ENCODE measurements around the gene SARDH.

DNA sequence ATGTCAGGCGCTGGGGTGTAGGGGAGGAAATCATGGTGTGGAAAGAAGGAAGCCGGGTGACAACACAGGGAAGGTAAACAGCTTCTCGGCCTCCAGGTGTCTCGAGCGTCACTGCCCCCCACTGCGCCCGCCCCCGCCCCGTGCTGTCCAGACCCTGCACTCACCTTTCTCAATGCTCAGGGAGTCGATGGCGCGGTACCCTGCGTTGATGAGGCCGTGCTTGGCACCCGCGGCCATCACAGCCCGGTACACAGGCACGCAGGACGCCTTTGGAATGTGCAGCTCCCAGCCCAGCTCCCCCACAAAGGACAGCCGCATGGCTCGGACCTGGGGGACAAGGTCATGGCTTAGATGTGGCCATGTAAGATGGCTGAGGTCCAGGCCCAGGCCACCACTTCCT is 66.8 kb downstream of the SARDH start:
- TF ChIP-seq POLR2A (IDR thresholded peaks at IDR 0.05; ENCODE audit: low read depth), result no peak
- TF ChIP-seq, protein P1, sequence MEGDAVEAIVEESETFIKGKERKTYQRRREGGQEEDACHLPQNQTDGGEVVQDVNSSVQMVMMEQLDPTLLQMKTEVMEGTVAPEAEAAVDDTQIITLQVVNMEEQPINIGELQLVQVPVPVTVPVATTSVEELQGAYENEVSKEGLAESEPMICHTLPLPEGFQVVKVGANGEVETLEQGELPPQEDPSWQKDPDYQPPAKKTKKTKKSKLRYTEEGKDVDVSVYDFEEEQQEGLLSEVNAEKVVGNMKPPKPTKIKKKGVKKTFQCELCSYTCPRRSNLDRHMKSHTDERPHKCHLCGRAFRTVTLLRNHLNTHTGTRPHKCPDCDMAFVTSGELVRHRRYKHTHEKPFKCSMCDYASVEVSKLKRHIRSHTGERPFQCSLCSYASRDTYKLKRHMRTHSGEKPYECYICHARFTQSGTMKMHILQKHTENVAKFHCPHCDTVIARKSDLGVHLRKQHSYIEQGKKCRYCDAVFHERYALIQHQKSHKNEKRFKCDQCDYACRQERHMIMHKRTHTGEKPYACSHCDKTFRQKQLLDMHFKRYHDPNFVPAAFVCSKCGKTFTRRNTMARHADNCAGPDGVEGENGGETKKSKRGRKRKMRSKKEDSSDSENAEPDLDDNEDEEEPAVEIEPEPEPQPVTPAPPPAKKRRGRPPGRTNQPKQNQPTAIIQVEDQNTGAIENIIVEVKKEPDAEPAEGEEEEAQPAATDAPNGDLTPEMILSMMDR (IDR thresholded peaks at IDR 0.05), result no peak
- no peak for TF ChIP-seq POLR2AphosphoS5 (IDR thresholded peaks at IDR 0.05)

Data from esophagus muscularis mucosa (tissue), 3 donors.